Measurements from ENCODE around the gene MICU1.

MICU1 gene

DNA sequence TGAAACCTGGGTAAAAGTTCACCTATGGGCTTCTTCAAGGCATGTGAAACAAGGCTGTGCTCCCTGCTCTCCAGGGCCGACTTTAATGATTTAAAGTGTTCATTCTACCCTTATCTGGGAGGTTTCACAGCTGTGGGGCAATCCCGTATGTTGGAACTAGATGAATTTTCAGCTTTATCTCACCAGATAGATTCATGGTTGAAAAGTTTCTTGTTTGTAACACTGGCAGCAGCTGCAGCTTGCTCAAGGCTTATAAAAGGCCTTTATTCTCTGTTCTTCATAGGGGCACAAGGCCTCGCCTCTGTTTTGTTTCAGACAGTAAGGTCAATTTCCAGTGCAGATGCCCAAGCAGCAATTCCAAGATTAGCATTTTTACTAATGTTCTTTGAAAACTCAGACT lies 200.7 kb downstream of the MICU1 start:
- Histone ChIP-seq H3K9me3 (ENCODE audit: insufficient read depth, low read length) (no peaks in the 10 kb centered on the region), H3F3A (ENCODE audit: insufficient read depth) (no peaks in the 10 kb centered on the region), H3K4me3 (ENCODE audit: insufficient read depth, low read length, poor library complexity, severe bottlenecking) (no peak overlapping the region), H3K27ac (ENCODE audit: low read depth, low read length) (no peak overlapping the region), H4K20me1 (ENCODE audit: low read depth, low read length) (no peaks in the 10 kb centered on the region), H3K27me3 (ENCODE audit: low read length) (no peaks in the 10 kb centered on the region), H3K9ac (ENCODE audit: low read length) (no peak overlapping the region), H3K36me3 (ENCODE audit: low read length) (no peaks in the 10 kb centered on the region), H3K4me2 (ENCODE audit: low read depth, low read length, poor library complexity, severe bottlenecking) (no peak overlapping the region), H3K79me2 (ENCODE audit: insufficient read depth, low read length) (no peaks in the 10 kb centered on the region), H3K9me2 (replicated peaks; ENCODE audit: insufficient read depth, low read length) (no peaks in the 10 kb centered on the region), H2AFZ (ENCODE audit: low read depth, low read length, severe bottlenecking) (no peak overlapping the region)
- TF ChIP-seq EZH2phosphoT487 (conservative IDR thresholded peaks at IDR 0.05; ENCODE audit: low read length) (no peak), CTCF (IDR thresholded peaks at IDR 0.05; ENCODE audit: insufficient read depth, low read length, poor library complexity, severe bottlenecking) (no peak)

DNA sequence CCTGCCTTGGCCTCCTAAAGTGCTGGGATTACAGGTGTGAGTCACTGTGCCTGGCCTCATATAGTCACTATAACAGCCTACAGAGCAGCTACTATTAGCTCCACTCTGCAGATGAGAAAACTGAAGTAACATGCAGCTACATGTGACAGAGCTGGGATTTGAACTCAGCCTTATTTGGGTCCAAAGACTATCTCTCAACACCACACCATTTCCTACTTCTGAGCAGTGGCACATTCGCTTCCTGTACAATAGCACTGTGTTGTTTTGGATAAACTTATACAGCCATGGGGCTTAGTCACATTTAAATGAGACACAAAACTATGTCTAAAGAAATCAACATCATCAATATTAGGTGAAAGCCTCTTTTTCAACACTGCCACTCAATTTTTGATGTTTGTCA lies 201.3 kb downstream of the MICU1 start:
- no peak overlapping the region for H2AFZ ChIP-seq (ENCODE audit: low read depth, low read length, severe bottlenecking)
- H3K27me3 ChIP-seq (ENCODE audit: low read length) = no peaks in the 10 kb centered on the region
- no peaks in the 10 kb centered on the region for H3K9me3 ChIP-seq (ENCODE audit: insufficient read depth, low read length)
- H3K4me2 ChIP-seq (ENCODE audit: low read depth, low read length, poor library complexity, severe bottlenecking) = no peak overlapping the region
- H3K36me3 ChIP-seq (ENCODE audit: low read length) = no peaks in the 10 kb centered on the region
- H3K9ac ChIP-seq (ENCODE audit: low read length) = no peak overlapping the region
- H4K20me1 ChIP-seq (ENCODE audit: low read depth, low read length) = no peaks in the 10 kb centered on the region
- H3F3A ChIP-seq (ENCODE audit: insufficient read depth) = no peaks in the 10 kb centered on the region
- H3K79me2 ChIP-seq (ENCODE audit: insufficient read depth, low read length) = no peaks in the 10 kb centered on the region
- no peak overlapping the region for H3K4me3 ChIP-seq (ENCODE audit: insufficient read depth, low read length, poor library complexity, severe bottlenecking)
- TF ChIP-seq EZH2phosphoT487 (conservative IDR thresholded peaks at IDR 0.05; ENCODE audit: low read length) (no peak), CTCF (IDR thresholded peaks at IDR 0.05; ENCODE audit: insufficient read depth, low read length, poor library complexity, severe bottlenecking) (no peak)
- H3K27ac ChIP-seq (ENCODE audit: low read depth, low read length) = no peak overlapping the region
- no peaks in the 10 kb centered on the region for H3K9me2 ChIP-seq (replicated peaks; ENCODE audit: insufficient read depth, low read length)

- H2AFZ ChIP-seq (ENCODE audit: low read depth, low read length, severe bottlenecking) = no peak overlapping the region
- H3K4me3 ChIP-seq (ENCODE audit: insufficient read depth, low read length, poor library complexity, severe bottlenecking) = no peak overlapping the region
- H3K36me3 ChIP-seq (ENCODE audit: low read length) = no peaks in the 10 kb centered on the region
- H3K9me2 ChIP-seq (replicated peaks; ENCODE audit: insufficient read depth, low read length) = no peaks in the 10 kb centered on the region
- no peak overlapping the region for H3K27ac ChIP-seq (ENCODE audit: low read depth, low read length)
- no peak overlapping the region for H3K4me2 ChIP-seq (ENCODE audit: low read depth, low read length, poor library complexity, severe bottlenecking)
- H4K20me1 ChIP-seq (ENCODE audit: low read depth, low read length) = no peaks in the 10 kb centered on the region
- no peaks in the 10 kb centered on the region for H3K79me2 ChIP-seq (ENCODE audit: insufficient read depth, low read length)
- TF ChIP-seq CTCF (IDR thresholded peaks at IDR 0.05; ENCODE audit: insufficient read depth, low read length, poor library complexity, severe bottlenecking) (no peak), EZH2phosphoT487 (conservative IDR thresholded peaks at IDR 0.05; ENCODE audit: low read length) (no peak)
- H3K27me3 ChIP-seq (ENCODE audit: low read length) = no peaks in the 10 kb centered on the region
- H3F3A ChIP-seq (ENCODE audit: insufficient read depth) = no peaks in the 10 kb centered on the region
- H3K9me3 ChIP-seq (ENCODE audit: insufficient read depth, low read length) = no peaks in the 10 kb centered on the region
- no peak overlapping the region for H3K9ac ChIP-seq (ENCODE audit: low read length)
Measured at GRCh38 chr10:72423426-72423825, 202.5 kb downstream of the MICU1 start.

Data from SU-DHL-6 (cell line).